ENCODE results near the gene SEM1.
"Not testable (repeated sequence)": the region's sequence is repeated elsewhere in the genome, so short reads cannot be mapped to it uniquely, and the experiment has no call there.

- TF ChIP-seq EZH2 (IDR thresholded peaks at IDR 0.05; ENCODE audit: borderline replicate concordance); CTCF (IDR thresholded peaks at IDR 0.05; ENCODE audit: poor library complexity): not testable (repeated sequence)
These were observed 47.5 kb downstream of the SEM1 start for GRCh38 chr7:96662151-96662550.
